DOHH2 (cell line): ENCODE data around the gene SDHAF1.

Experiments used
- CTCF ChIP-seq: fragments of 200-600 bp; sonication (generic); IDR thresholded peaks from one replicate; pipeline ENCODE4 v1.5.1; 2014; ENCODE audit warnings: antibody characterized with exemption, mild to moderate bottlenecking, low read depth, low read length; ENCODE audit not compliant: poor library complexity, severe bottlenecking
- EZH2phosphoT487 ChIP-seq: fragments of 200-600 bp; sonication (generic); IDR thresholded peaks from 2 replicates; pipeline ENCODE4 v1.6.1; 2017; ENCODE audit warnings: borderline replicate concordance, mild to moderate bottlenecking, antibody characterized with exemption, low read length, moderate library complexity, mixed read lengths

DNA sequence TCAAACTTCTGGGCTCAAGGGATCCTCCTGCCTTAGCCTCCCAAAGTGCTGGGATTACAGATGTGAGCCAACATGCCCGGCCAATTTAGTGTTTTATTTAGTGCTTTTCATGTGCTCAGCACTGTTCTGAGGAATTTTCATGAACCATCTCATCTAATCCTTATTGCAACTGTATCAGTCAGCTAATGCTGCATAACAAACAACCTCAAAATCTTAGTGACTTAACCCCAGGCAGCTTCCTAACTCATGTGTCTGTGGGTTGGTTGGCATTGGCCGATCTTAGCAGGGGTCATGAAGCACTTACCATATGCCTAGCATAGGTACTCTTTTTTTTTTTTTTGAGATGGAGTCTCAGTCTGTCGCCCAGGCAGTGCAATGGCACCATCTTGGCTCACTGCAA, 6.2 kb upstream of the SDHAF1 start:
- no peak for TF ChIP-seq CTCF
- no peak for TF ChIP-seq EZH2phosphoT487
